Activated CD8-positive, alpha-beta memory T cell treated with anti-CD3 and anti-CD28 coated beads for 48 hours (primary cell): ENCODE results near the gene TNFSF10.

Experiments
- DNase-seq, 3 experiments: peaks; one replicate each; pipeline ENCODE4 v3.0.0-alpha.2; 2020; ENCODE audit warnings: low read depth in 2 of 3, low spot score in 2 of 3

TNFSF10 gene

GRCh38 chr3:172461530-172462138 is 61.6 kb downstream of the TNFSF10 start:
- DNase-seq, result no peak

- no peak for DNase-seq
Observed at GRCh38 chr3:172456404-172456803, 66.8 kb downstream of the TNFSF10 start.
